Stimulated activated CD8-positive, alpha-beta memory T cell treated with anti-CD3 and anti-CD28 coated beads, Interleukin-12 subunit alpha, Interleukin-12 subunit beta, amount 100 ng/mL, for 4 hours (primary cell): ENCODE measurements around the gene MGMT.

Experiments used
- DNase-seq: peaks from one replicate; pipeline ENCODE4 v3.0.0-alpha.2; 2020; ENCODE audit warnings: low read depth

MGMT gene

GRCh38 chr10:129799942-129800341 lies 332.9 kb downstream of the MGMT start:
- DNase-seq: no peak

GRCh38 chr10:129800796-129801340 lies 333.8 kb downstream of the MGMT start:
- DNase-seq: no peak

- no peak for DNase-seq
These were observed 340.2 kb downstream of the MGMT start for GRCh38 chr10:129807211-129807610.

DNA sequence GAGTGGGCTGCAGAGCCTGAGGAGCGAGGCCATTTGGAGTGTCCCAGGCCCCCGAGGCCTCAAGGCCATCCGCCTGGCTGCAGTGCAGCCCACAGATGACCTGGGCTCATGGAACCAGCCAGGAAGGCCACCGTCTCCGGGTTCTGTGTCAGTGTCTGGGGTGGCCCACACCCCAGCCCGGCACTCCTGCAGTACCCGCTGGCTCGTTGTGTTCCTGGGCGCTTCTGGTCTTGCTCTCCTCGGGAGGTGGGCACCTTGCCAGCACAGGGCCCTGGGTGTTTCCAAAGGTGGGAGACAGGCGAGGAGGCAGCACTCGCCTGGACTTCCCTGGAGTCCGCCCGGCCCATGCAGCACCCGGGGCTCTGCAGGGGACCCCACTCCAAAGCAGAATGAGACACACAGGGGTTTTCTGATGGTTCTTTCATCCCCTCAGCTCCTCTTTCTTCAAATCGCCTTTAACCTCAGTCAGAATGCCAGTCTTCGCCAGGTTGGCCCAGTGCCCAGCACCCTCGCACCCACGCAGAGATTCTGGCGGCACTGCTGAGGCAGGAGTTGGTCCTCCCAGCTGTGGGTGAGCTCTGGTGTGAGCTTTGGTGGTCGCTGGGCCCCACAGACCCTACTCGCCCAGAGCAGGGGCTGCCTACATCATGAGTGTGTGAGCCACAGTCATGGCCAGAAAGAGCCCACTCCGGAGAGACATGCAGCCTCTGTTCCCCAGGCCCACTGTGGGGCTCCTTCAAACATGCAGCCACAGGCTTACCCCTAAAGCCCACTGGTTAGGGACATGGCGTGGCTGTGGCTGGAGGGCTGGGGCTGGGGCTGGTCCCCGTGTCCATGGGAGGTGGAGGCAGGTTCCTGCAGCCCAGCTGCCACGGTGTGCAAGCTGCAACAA lies 341.3 kb downstream of the MGMT start:
- no peak for DNase-seq

DNA sequence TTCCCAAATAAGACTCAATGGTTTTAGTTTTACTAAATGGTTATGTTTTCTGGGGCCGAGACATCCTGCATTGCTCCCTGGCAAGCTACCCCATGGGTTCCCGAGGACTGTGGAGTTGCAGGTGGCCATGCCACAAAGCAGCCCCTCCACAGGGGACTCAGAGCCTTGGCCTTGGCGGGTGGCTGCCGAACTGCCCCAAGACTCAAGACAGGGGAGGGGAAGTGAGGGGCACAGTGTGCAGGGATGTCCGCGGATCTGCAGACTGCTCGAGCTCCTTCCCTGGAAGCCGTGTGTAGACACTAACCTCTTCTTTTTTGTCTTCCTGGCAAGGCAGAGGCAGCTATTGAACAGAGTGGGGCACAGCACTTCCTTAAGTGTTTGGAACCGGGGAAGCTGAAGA lies 342.4 kb downstream of the MGMT start:
- DNase-seq: no peak

DNA sequence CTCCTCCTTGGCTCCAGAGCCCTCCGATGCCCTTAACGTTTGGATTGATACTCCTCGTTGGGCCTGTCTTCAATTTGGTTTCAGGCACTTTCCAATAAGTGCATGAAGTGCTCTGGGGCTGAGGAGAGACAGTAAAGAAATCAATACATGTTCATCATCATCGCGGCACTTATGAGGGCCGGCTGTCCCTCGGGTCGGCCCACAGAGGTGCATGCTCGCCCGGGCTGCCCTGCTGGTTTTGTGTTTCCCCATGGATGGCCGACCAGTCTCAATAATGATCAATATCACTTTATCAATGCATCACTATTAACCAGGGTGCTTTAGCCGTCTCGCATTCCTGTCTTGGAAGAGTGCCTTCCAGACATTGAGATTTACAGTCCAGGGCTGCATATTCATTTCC lies 342.8 kb downstream of the MGMT start:
- no peak for DNase-seq

- no peak for DNase-seq
These were observed 344.2 kb downstream of the MGMT start for GRCh38 chr10:129811208-129811607.

- DNase-seq: no peak
These were observed 345.4 kb downstream of the MGMT start for GRCh38 chr10:129812398-129812797.

GRCh38 chr10:129814681-129815646 lies 347.9 kb downstream of the MGMT start:
- no peak for DNase-seq

DNA sequence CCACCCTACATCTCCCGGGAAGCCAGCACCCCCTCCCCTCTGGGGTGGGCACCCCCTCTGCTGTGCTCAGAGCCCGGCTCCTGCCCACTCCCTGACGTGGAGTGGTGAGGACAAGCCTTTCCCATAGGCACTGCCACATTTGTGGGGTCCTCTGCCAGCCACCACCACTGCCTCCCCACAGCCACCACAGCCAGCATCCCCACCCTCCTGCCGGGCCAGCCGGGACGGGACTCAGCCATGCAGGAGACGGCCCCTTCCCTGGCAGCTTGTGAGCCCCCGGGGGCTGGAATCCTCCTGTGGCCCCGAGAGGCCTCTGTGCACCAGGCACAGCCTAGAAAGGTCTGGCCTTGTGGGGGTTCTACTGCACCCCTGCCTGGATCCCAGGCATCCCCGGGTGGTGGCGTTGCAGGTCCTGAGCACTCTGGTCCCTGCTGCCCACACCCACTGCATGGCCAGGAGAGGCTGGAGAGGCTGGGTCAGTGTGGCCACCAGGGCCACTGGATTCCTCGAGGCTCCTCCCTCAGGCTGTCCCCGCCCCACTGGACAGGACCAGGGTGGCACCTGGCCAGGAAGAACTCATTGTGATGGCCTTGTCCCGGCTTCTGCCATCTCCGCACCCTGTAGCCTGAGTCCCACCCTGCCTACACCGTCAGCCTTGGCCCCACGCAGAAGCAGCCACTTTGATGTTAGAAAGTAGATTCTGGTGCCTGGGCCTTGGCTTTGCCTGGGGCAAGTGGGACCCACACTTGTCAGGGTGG lies 349.0 kb downstream of the MGMT start:
- no peak for DNase-seq

DNA sequence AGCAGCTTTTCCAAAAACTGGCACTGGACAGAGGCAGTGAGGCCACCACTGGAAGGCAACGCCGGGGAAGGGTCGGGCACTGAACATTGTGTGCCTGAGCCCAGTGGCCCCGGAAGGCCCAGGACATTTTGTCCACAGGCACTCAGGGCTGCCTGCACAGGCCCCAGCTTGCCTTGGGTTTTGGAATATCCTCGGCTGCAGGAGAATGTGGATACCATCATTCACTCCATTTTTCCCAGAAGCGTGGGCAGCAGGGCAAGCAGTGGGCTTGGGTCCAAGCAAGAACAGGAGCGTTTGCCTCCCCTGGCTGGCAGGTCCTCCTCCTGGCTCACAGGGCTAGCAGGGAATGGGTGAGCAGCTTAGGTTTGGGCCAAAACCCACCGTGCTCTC lies 349.6 kb downstream of the MGMT start:
- no peak for DNase-seq
